Mucosa of descending colon (tissue), 3 donors: Measurements from ENCODE around the gene C1orf216. TPM values are rescaled to one million over a fixed set of nuclear protein-coding genes. Genes with fewer than 3 reads are reported as not detected.

ENCODE experiments used
- ATAC-seq: fragments of 200-7000 bp; cut with Tn5 transposase; one replicate; pipeline ENCODE4 v1.9.1; 2020; ENCODE audit warnings: mild to moderate bottlenecking, moderate library complexity
- DNase-seq, 3 donors: peaks; one replicate each; pipeline ENCODE4 v3.0.0-alpha.2; 2020
- H3K36me3 ChIP-seq: fragments of 200-600 bp; one replicate; pipeline ENCODE4 v1.8.0; 2021; ENCODE audit warnings: low read depth, mild to moderate bottlenecking
- H3K4me1 ChIP-seq: fragments of 200-600 bp; one replicate; pipeline ENCODE4 v1.8.0; 2021; ENCODE audit warnings: low read depth, mild to moderate bottlenecking
- H3K4me3 ChIP-seq: fragments of 200-600 bp; one replicate; pipeline ENCODE4 v1.8.0; 2021; ENCODE audit warnings: mild to moderate bottlenecking
- H3K9me3 ChIP-seq: fragments of 200-600 bp; one replicate; pipeline ENCODE4 v1.8.0; 2021; ENCODE audit warnings: mild to moderate bottlenecking
- CTCF ChIP-seq: fragments of 200-600 bp; IDR thresholded peaks from one replicate; pipeline ENCODE4 v1.8.0; 2022; ENCODE audit warnings: antibody characterized with exemption, mild to moderate bottlenecking
- intact Hi-C, 2 donors: fragments of 100-400 bp; cut with DNase I in 1 of 2; cut with micrococcal nuclease in 1 of 2; formaldehyde crosslinking; loops; one replicate each; pipeline versions ENCODE4 v1.11.0 to v1.11.1; 2022; cut with DNase I, micrococcal nuclease
- total RNA-seq, 3 donors: library from RNA; stranded (reverse); fragmentation: NEBNext Ultra II Directional in 2 of 3; extraction: Animal tissue kit (Norgen Biotek cat#: 25700) in 2 of 3; gene quantifications; one replicate each; pipeline versions ENCODE4 v1.2.1 to v1.2.4, GENCODE V29; 2021 to 2023
- donor health status: DM: no; HTN: no; CAD: no; lungs with moderate emphysema.
- donor health status: DM: no; HTN: no; CAD: no.
- donor health status: DM: no; HTN: yes; CAD: no.

C1orf216 gene
- total RNA-seq, 3 donors from 2014 or later: 0.87 to 23.1 (median 3.9) TPM

DNA sequence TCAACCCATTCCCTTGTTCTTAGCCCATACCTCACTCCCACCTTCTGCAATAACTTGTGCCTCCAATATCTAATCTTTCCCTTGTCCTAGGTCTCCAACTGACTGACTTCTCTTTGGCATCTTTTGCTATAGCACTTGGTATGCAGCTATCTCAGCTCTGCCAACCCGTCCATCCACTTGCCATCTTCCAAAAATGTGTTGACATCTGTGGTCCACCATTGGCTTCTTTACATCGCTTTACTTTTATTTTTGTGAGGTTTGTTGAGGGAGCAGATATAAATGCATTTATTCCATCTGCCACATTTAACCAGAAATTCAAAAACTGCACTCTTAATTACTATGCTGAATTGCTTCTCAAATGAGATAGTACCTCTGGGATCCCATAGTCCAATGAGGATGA lies 52.5 kb downstream of the C1orf216 start:
- intact Hi-C loops: no loop called here
- Histone ChIP-seq H3K36me3 (no peaks in the 10 kb centered on the region), H3K4me1 (no peaks in the 10 kb centered on the region), H3K4me3 (no peak overlapping the region), H3K9me3 (no peaks in the 10 kb centered on the region)
- no peak for DNase-seq
- ATAC-seq: no peak
- TF ChIP-seq CTCF: no peak

Other genes starting within 250 kb of the C1orf216 start
- gene KIAA0319L, start 161.5 kb downstream of the C1orf216 start, total RNA-seq: 10 to 100 TPM; 59.6 to 84.6 (median 75.7) TPM
- 10 to 100 TPM in 2 of 3 donors, 1 to 10 TPM in 1; 6.7 to 30.4 (median 11.2) TPM for gene NCDN, start 161.1 kb downstream of the C1orf216 start, total RNA-seq
- under 1 TPM; 0.27 to 0.79 (median 0.67) TPM for gene TFAP2E, start 145.6 kb downstream of the C1orf216 start, total RNA-seq
- 10 to 100 TPM; 34.8 to 62.9 (median 39.7) TPM for gene PSMB2, start 77.4 kb downstream of the C1orf216 start, total RNA-seq
- 1 to 10 TPM; 1.4 to 8.6 (median 2.3) TPM for gene CLSPN, start 51.1 kb upstream of the C1orf216 start, total RNA-seq
- gene AGO4, start 89.1 kb upstream of the C1orf216 start, total RNA-seq: 10 to 100 TPM in 2 of 3 donors, 1 to 10 TPM in 1; 9.9 to 20.0 (median 18.2) TPM
- gene AGO1, start 164.3 kb upstream of the C1orf216 start, total RNA-seq: 10 to 100 TPM; 28.6 to 32.0 (median 29.4) TPM
- gene AGO3, start 212.2 kb upstream of the C1orf216 start, total RNA-seq: 10 to 100 TPM; 16.6 to 34.5 (median 16.9) TPM